Measurements from ENCODE around the gene EZR.

Gene EZR

GRCh38 chr6:158803733-158804143 is 15.4 kb downstream of the EZR start:
- H3K4me3 ChIP-seq (replicated peaks; ENCODE audit: low read depth, low read length) = no peak overlapping the region
- no peak for TF ChIP-seq CTCF (IDR thresholded peaks at IDR 0.05; ENCODE audit: low read length, missing control alignments)

GRCh38 chr6:158801655-158802294 is 17.4 kb downstream of the EZR start:
- no peak for DNase-seq (ENCODE audit: low read depth)
- no peak overlapping the region for H3K4me3 ChIP-seq (replicated peaks; ENCODE audit: low read depth, low read length)
- TF ChIP-seq CTCF (IDR thresholded peaks at IDR 0.05; ENCODE audit: low read length, missing control alignments) = no peak

More at GRCh38 chr6:158803733-158804143, 15.4 kb downstream of the EZR start:
- DNase-seq (ENCODE audit: low read depth) = no peak

GRCh38 chr6:158799051-158799792 is 19.9 kb downstream of the EZR start:
- DNase-seq (ENCODE audit: low read depth) = peak; percentile 59
- no peak for TF ChIP-seq CTCF (IDR thresholded peaks at IDR 0.05; ENCODE audit: low read length, missing control alignments)
- no peak overlapping the region for H3K4me3 ChIP-seq (replicated peaks; ENCODE audit: low read depth, low read length)

- TF ChIP-seq CTCF (IDR thresholded peaks at IDR 0.05; ENCODE audit: low read length, missing control alignments) = no peak
- DNase-seq (ENCODE audit: low read depth) = no peak
- H3K4me3 ChIP-seq (replicated peaks; ENCODE audit: low read depth, low read length) = no peak overlapping the region
Measured at GRCh38 chr6:158798311-158798710, 20.9 kb downstream of the EZR start.

- no peak overlapping the region for H3K4me3 ChIP-seq (replicated peaks; ENCODE audit: low read depth, low read length)
- TF ChIP-seq CTCF (IDR thresholded peaks at IDR 0.05; ENCODE audit: low read length, missing control alignments) = no peak
- DNase-seq (ENCODE audit: low read depth) = peak; percentile 88
Measured at GRCh38 chr6:158797331-158798310, 21.5 kb downstream of the EZR start.

- no peak for DNase-seq (ENCODE audit: low read depth)
- TF ChIP-seq CTCF (IDR thresholded peaks at IDR 0.05; ENCODE audit: low read length, missing control alignments) = no peak
- no peak overlapping the region for H3K4me3 ChIP-seq (replicated peaks; ENCODE audit: low read depth, low read length)
Measured at GRCh38 chr6:158796353-158796752, 22.8 kb downstream of the EZR start.
